Vagina (tissue), 2 donors: ENCODE data around the gene ADAM23.

ENCODE experiments used
- POLR2A ChIP-seq, 2 donors: fragments of 450-650 bp; IDR thresholded peaks; one replicate each; pipeline ENCODE4 v1.6.1; 2017; ENCODE audit warnings: antibody characterized with exemption in 2 of 2, mild to moderate bottlenecking in 2 of 2, moderate library complexity in 2 of 2
- POLR2AphosphoS5 ChIP-seq, 2 donors: sonication (generic); formaldehyde crosslinking; IDR thresholded peaks; one replicate each; pipeline ENCODE4 v1.9.0; 2017; ENCODE audit warnings: antibody characterized with exemption in 2 of 2, mild to moderate bottlenecking in 2 of 2, low read depth in 1 of 2; ENCODE audit not compliant: insufficient read depth in 1 of 2
- TF ChIP-seq, protein P1 (sequence below), 3 experiments: fragments of 450-650 bp in 2 of 3; fragments of 200-600 bp in 1 of 3; sonication (generic) in 1 of 3; IDR thresholded peaks; one replicate each; pipeline ENCODE4 v1.5.1; 2017 to 2019; ENCODE audit warnings: antibody characterized with exemption in 3 of 3, mild to moderate bottlenecking in 2 of 3, moderate library complexity in 2 of 3

DNA sequence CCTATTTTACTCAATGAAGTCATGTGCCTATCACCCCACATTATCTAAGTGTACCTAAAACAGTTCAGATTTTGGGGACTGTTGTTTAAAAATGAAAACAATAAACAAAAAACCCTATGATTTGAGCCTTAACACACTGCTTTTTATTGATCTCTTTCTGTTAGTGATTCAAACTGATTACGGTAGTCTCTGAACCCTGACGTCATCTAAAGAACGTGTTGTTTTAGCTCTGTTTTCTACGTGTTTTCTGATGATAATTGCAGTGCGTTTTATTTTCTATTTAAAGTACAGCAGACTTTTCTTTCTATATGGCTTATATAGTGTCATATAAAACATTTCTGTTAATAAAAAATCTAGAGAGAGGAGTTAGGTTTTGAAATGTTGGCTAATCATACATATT is 105.1 kb downstream of the ADAM23 start:
- TF ChIP-seq, protein P1, sequence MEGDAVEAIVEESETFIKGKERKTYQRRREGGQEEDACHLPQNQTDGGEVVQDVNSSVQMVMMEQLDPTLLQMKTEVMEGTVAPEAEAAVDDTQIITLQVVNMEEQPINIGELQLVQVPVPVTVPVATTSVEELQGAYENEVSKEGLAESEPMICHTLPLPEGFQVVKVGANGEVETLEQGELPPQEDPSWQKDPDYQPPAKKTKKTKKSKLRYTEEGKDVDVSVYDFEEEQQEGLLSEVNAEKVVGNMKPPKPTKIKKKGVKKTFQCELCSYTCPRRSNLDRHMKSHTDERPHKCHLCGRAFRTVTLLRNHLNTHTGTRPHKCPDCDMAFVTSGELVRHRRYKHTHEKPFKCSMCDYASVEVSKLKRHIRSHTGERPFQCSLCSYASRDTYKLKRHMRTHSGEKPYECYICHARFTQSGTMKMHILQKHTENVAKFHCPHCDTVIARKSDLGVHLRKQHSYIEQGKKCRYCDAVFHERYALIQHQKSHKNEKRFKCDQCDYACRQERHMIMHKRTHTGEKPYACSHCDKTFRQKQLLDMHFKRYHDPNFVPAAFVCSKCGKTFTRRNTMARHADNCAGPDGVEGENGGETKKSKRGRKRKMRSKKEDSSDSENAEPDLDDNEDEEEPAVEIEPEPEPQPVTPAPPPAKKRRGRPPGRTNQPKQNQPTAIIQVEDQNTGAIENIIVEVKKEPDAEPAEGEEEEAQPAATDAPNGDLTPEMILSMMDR (IDR thresholded peaks at IDR 0.05) = no peak
- TF ChIP-seq POLR2A (IDR thresholded peaks at IDR 0.05) (no peak), POLR2AphosphoS5 (IDR thresholded peaks at IDR 0.05; ENCODE audit: insufficient read depth in 1 of 2, low read depth in 1 of 2) (no peak)
